Gastrocnemius medialis (tissue), 4 donors: ENCODE measurements around the gene LGALS4. TPM values are rescaled to one million over a fixed set of nuclear protein-coding genes. Genes with fewer than 3 reads are reported as not detected.

Experiments
- ATAC-seq, 2 donors: fragments of 150-250 bp; one replicate each; pipeline ENCODE4 v1.9.1; 2016
- DNase-seq, 2 donors: peaks; one replicate each; pipeline ENCODE4 v3.0.0-alpha.2; 2019
- H3K27ac ChIP-seq, 4 donors: fragments of 200-600 bp; sonication (generic); 1 replicate in 1 of 4; 2 replicates in 3 of 4; pipeline ENCODE4 v1.5.1; 2016 to 2018; ENCODE audit warnings: mild to moderate bottlenecking in 2 of 4, moderate library complexity in 1 of 4
- H3K27me3 ChIP-seq, 3 donors: fragments of 200-600 bp; sonication (generic) in 2 of 3; 1 replicate in 1 of 3; 2 replicates in 2 of 3; pipeline versions ENCODE4 v1.5.1 to v1.6.0; 2016 to 2019; ENCODE audit warnings: mild to moderate bottlenecking in 1 of 3, moderate library complexity in 1 of 3
- H3K36me3 ChIP-seq, 2 donors: fragments of 200-600 bp; sonication (generic) in 1 of 2; one replicate each; pipeline ENCODE4 v1.5.1; 2017 to 2018
- H3K4me1 ChIP-seq, 2 donors: fragments of 200-600 bp; sonication (generic) in 1 of 2; one replicate each; pipeline ENCODE4 v1.5.1; 2016 to 2017; ENCODE audit warnings: mild to moderate bottlenecking in 2 of 2
- H3K4me3 ChIP-seq, 4 donors: fragments of 200-600 bp; sonication (generic) in 3 of 4; 1 replicate in 1 of 4; 2 replicates in 3 of 4; pipeline ENCODE4 v1.5.1; 2016 to 2019; ENCODE audit warnings: mild to moderate bottlenecking in 2 of 4
- H3K9me3 ChIP-seq, 3 donors: fragments of 200-600 bp; sonication (generic) in 2 of 3; 1 replicate in 1 of 3; 2 replicates in 2 of 3; pipeline ENCODE4 v1.5.1; 2016 to 2019
- POLR2A ChIP-seq, 2 donors: fragments of 450-650 bp; IDR thresholded peaks; one replicate each; pipeline ENCODE4 v1.6.1; 2017; ENCODE audit warnings: antibody characterized with exemption in 2 of 2, mild to moderate bottlenecking in 2 of 2, moderate library complexity in 2 of 2
- in situ Hi-C, 4 donors: fragments of 200-750 bp; cut with MboI; loops; one replicate each; pipeline versions ENCODE4 v1.15.0 to v1.8.0; 2017; ENCODE audit warnings: low sequenced_read_pairs in 4 of 4
- intact Hi-C: fragments of 100-400 bp; cut with DNase I; formaldehyde crosslinking; loops from one replicate; pipeline ENCODE4 v1.15.1; 2023; ENCODE audit warnings: low total_unique reads
- total RNA-seq, 4 donors: library from RNA; depleted of rRNA; stranded (reverse); fragments of >200 nt; gene quantifications; one replicate each; pipeline versions ENCODE4 v1.1.0 to v1.2.3, GENCODE V29; 2016
- TF ChIP-seq, protein P1 (sequence below), 5 experiments: fragments of 450-650 bp in 3 of 5; fragments of 200-600 bp in 2 of 5; sonication (generic) in 2 of 5; IDR thresholded peaks in 4 of 5; conservative IDR thresholded peaks in 1 of 5; 1 replicate in 4 of 5; 2 replicates in 1 of 5; pipeline ENCODE4 v1.5.1; 2016 to 2019; ENCODE audit warnings: antibody characterized with exemption in 5 of 5, mild to moderate bottlenecking in 3 of 5, moderate library complexity in 3 of 5

Gene LGALS4
- total RNA-seq, 4 donors from 2014 or later = 0.55 to 14.2 (median 1.2) TPM; not detected in 1

DNA sequence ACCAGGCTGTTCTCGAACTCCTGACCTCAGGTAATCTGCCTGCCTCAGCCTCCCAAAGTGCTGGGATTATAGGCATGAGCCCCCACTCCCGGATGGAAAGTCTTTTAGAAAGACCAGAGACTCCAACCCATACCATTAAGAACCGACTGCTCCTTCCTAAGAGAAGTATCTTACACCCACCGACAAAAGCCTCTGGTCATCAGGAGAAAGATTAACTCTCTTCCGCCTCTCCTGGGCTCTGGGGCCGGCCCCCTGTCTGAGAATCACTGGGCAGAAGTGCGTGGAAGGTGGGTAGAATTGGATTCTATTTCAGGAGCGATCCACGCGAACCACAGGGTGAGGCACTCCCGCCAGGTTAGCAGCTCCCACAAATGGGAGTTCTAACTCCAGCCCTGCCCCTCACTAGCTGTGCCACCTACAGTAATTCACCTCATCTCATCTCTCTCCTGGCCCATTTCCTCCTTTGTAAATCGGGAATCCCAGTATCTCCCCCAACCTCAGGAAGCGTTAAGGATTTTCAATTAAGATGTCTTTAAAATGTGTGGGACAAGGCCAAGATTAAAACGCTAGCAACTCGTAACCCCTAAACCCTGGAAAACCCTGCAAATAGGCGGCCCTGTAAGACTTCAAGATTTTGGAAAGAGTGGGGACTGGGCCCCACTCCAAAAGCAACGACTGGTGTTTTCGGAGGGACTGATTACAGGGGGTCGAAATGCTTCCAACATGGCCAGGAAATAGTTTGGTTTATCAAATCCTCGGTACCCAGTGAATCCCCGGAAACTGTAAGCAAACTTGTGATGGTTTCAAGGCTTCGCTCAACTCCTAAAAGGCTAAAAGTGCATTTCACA lies 35.8 kb upstream of the LGALS4 start:
- in situ Hi-C loops = loop anchor here in 2 of 4 donors (10.0 to 25.0 kb wide), 4 partner anchors 46 to 461 kb away; partner anchors contain the start of genes ACTN4 (in 1 of the 2), GGN (in 1 of the 2), NFKBIB (in 1 of the 2) and SIRT2 (in 1 of the 2)
- TF ChIP-seq POLR2A (IDR thresholded peaks at IDR 0.05) = no peak
- TF ChIP-seq, protein P1, sequence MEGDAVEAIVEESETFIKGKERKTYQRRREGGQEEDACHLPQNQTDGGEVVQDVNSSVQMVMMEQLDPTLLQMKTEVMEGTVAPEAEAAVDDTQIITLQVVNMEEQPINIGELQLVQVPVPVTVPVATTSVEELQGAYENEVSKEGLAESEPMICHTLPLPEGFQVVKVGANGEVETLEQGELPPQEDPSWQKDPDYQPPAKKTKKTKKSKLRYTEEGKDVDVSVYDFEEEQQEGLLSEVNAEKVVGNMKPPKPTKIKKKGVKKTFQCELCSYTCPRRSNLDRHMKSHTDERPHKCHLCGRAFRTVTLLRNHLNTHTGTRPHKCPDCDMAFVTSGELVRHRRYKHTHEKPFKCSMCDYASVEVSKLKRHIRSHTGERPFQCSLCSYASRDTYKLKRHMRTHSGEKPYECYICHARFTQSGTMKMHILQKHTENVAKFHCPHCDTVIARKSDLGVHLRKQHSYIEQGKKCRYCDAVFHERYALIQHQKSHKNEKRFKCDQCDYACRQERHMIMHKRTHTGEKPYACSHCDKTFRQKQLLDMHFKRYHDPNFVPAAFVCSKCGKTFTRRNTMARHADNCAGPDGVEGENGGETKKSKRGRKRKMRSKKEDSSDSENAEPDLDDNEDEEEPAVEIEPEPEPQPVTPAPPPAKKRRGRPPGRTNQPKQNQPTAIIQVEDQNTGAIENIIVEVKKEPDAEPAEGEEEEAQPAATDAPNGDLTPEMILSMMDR (IDR thresholded peaks at IDR 0.05 in 4 of 5, conservative IDR thresholded peaks at IDR 0.05 in 1 of 5) = peak in 1 of 5 experiments; percentile 18
- peak overlapping the region; percentile 97 to 100 (median 99) for H3K27ac ChIP-seq
- ATAC-seq = no peak
- H3K36me3 ChIP-seq = peaks cover 9 to 44% of the 10 kb centered on the region in 2 donors
- no peaks in the 10 kb centered on the region for H3K9me3 ChIP-seq
- no peak for DNase-seq
- H3K27me3 ChIP-seq = no peaks in the 10 kb centered on the region
- peak overlapping the region; percentile 63 to 99 (median 81) for H3K4me3 ChIP-seq
- peaks cover 54 to 59% of the 10 kb centered on the region in 2 donors for H3K4me1 ChIP-seq
- intact Hi-C loops = loop anchor here (1.0 kb wide), 3 partner anchors 17 to 190 kb away; partner anchors contain the start of genes ECH1, NFKBIB and SIRT2

DNA sequence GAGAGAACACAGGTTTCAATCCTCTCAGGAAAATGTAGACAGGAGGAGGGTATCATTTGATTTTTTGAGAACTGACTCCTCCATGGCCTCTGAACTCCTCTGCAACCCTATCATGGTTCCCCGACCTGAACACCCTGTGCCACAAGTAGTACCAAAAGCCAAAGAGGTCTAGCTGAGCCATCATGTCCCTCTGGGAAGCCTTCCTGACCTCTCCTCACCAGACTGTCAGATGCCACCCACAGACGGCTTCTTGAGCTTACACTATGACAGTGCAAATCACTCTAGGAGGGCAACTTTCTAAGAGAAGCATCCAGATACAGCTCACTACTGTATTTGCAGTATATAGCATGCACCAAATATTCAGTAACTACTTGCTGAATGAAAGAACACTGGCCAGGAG lies 33.4 kb upstream of the LGALS4 start:
- H3K27ac ChIP-seq = peak overlapping the region; percentile 97 to 100 (median 99)
- peaks cover 64 to 69% of the 10 kb centered on the region in 2 donors for H3K4me1 ChIP-seq
- peaks cover 14 to 68% of the 10 kb centered on the region in 2 donors for H3K36me3 ChIP-seq
- ATAC-seq = no peak
- in situ Hi-C loops (loop anchor here in 2 of 4 donors (10.0 to 25.0 kb wide), 4 partner anchors 49 to 459 kb away; partner anchors contain the start of genes ACTN4 (in 1 of the 2), GGN (in 1 of the 2), NFKBIB (in 1 of the 2) and SIRT2 (in 1 of the 2)), intact Hi-C loops (no loop called here)
- no peak for TF ChIP-seq POLR2A (IDR thresholded peaks at IDR 0.05)
- TF ChIP-seq, protein P1 (IDR thresholded peaks at IDR 0.05 in 4 of 5, conservative IDR thresholded peaks at IDR 0.05 in 1 of 5) = no peak
- H3K4me3 ChIP-seq = no peak overlapping the region
- no peak for DNase-seq
- no peaks in the 10 kb centered on the region for H3K9me3 ChIP-seq
- H3K27me3 ChIP-seq = no peaks in the 10 kb centered on the region

DNA sequence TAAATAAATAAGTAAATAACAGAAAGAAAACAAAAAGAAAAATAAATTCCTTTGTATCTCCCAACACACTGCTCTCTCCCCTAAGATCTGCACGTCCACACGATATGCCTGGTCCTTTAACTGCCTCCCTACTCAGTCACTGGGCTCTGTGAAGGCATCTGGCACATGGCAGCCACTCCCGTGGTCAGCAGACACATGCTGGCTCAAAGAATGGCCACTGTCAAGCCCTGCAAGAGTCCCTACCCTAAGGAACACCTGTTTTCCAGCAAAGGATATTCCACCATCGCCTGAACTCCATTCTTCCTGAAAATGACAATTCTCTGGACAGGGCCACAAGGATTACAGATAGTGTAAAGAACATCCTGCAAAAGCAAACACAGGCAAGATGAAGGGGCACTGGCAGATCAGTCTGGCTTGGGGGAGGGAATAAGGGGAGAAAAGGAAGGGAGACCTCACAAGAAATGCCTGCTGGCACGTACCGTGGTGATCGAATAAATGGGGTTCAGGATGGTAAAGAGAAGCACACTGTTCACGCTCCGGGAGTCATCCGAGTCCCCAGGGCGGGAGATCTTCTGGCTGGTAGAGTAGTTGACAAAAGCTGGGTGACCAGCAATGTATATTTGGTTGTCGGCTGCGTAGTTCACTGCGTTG lies 32.8 kb upstream of the LGALS4 start:
- Histone ChIP-seq H3K36me3 (peaks cover 14 to 74% of the 10 kb centered on the region in 2 donors), H3K4me1 (peaks cover 70 to 71% of the 10 kb centered on the region in 2 donors), H3K4me3 (no peak overlapping the region), H3K27ac (peak overlapping the region; percentile 97 to 100 (median 99)), H3K9me3 (no peaks in the 10 kb centered on the region), H3K27me3 (no peaks in the 10 kb centered on the region)
- intact Hi-C loops (no loop called here), in situ Hi-C loops (loop anchor here in 2 of 4 donors (10.0 to 25.0 kb wide), 4 partner anchors 49 to 458 kb away; partner anchors contain the start of genes ACTN4 (in 1 of the 2), GGN (in 1 of the 2), NFKBIB (in 1 of the 2) and SIRT2 (in 1 of the 2))
- TF ChIP-seq, protein P1 (IDR thresholded peaks at IDR 0.05 in 4 of 5, conservative IDR thresholded peaks at IDR 0.05 in 1 of 5) = no peak
- peak in 1 of 2 donors; percentile 27 for TF ChIP-seq POLR2A (IDR thresholded peaks at IDR 0.05)
- ATAC-seq (no peak), DNase-seq (peak; percentile 59 to 71)

DNA sequence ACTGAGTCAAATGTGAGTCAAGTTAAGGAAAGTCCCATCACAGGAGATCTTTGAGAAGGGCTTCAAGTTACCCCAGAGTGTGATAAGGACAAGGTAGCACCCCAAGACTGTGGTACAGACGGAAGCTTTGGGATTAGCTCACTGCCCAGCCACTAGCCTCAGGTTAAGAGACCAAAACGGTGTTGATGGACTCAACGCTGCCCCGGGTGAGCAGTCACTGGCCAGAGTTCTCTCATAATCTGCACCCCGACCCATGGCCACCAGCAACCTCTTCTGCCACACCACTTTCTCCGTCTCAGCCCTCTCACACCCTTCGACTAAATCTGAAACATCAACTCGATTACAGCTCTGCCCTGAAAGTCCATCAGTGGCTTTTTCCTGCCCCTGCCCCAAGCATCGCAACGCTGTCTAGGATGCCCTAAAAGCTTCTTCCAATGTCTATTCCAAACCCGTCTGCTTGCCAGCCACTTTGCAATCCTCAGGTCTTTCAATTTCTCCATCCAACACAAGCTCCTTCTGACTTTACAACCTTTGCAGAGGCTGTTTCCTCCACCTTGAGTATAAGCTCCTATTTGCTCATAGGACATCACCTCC lies 31.4 kb upstream of the LGALS4 start:
- Histone ChIP-seq H3K36me3 (peaks cover 14 to 87% of the 10 kb centered on the region in 2 donors), H3K27ac (peak overlapping the region; percentile 97 to 100 (median 99)), H3K4me1 (peaks cover 78 to 83% of the 10 kb centered on the region in 2 donors), H3K9me3 (no peaks in the 10 kb centered on the region), H3K27me3 (no peaks in the 10 kb centered on the region), H3K4me3 (no peak overlapping the region)
- intact Hi-C loops = no loop called here
- TF ChIP-seq, protein P1 (IDR thresholded peaks at IDR 0.05 in 4 of 5, conservative IDR thresholded peaks at IDR 0.05 in 1 of 5) = no peak
- no peak for TF ChIP-seq POLR2A (IDR thresholded peaks at IDR 0.05)
- in situ Hi-C loops = loop anchor here in 2 of 4 donors (10.0 to 25.0 kb wide), 4 partner anchors 51 to 457 kb away; partner anchors contain the start of genes ACTN4 (in 1 of the 2), GGN (in 1 of the 2), NFKBIB (in 1 of the 2) and SIRT2 (in 1 of the 2)
- ATAC-seq = no peak
- no peak for DNase-seq
